Dendritic cell treated with granulocyte-macrophage colony-stimulating factor and Interleukin-4, amounts not matched to agents 40 ng/mL and 50 ng/mL, for 4 days (primary cell): ENCODE results near the gene ZNF695.
A peak's percentile ranks its signal among the peaks of the same experiment; 100 is the strongest.
"Not testable (repeated sequence)": the region's sequence is repeated elsewhere in the genome, so short reads cannot be mapped to it uniquely, and the experiment has no call there.

Experiments used
- H3K27ac Mint-ChIP-seq: one replicate; pipeline ENCODE4 v1.8.0; 2022; ENCODE audit warnings: mild to moderate bottlenecking, mixed read lengths
- H3K27me3 Mint-ChIP-seq: one replicate; pipeline ENCODE4 v1.8.0; 2022; ENCODE audit warnings: mild to moderate bottlenecking, mixed read lengths
- H3K36me3 Mint-ChIP-seq: one replicate; pipeline ENCODE4 v1.8.0; 2022; ENCODE audit warnings: low read depth, mixed read lengths
- H3K4me1 Mint-ChIP-seq: one replicate; pipeline ENCODE4 v1.8.0; 2022; ENCODE audit warnings: low read depth, mixed read lengths
- H3K4me3 Mint-ChIP-seq: one replicate; pipeline ENCODE4 v1.8.0; 2022; ENCODE audit warnings: mild to moderate bottlenecking, moderate library complexity, mixed read lengths
- H3K9me3 Mint-ChIP-seq: one replicate; pipeline ENCODE4 v1.8.0; 2022; ENCODE audit warnings: mixed read lengths
- intact Hi-C: fragments of 100-400 bp; cut with micrococcal nuclease; formaldehyde crosslinking; loops from one replicate; pipeline ENCODE4 v1.15.0; 2022

Gene ZNF695

DNA sequence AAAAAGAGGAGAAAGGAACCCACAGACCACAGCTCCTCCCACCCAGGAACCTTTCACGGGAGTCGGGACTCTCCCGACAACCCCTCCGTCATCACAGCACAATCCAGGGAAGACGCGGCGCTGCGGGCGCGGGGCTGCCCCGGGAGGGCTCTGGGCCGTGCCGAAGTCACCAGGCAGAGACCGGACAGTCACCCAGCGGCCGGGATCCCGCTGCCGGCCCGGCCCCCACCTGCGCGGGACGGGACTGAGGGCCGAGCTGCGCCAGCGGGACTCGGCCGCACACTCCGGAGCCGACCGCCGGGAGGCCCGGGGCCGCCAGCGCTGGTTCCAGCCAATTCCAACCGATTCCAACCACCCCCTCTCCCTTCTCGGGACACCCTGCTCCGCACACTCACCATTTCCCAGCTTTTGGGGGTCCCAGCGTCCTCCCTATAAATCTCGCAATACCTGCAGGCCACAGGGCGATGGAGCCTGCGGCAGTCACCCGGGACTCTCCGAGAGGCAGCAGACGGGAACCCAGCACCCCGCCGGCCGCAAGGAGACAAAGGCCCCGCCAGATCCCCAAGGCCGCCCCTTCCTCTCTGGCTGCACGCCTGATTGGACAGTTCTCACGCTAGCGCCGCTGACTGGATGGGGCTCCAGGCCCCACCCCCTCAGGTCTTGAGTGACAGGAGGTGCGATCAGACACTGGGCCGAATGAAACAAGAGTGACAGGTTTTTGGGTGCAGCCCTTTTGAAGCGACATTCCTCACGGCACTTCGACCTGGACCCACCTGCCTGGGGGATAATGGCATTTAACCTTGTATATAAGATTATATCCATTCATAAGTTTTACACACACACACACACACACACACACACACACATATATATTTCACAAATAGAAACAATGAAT, at the start of gene ZNF695:
Gene ZNF695 (minus strand): TSS at position 547 of the 895 bp plus-strand sequence. CDS start 149 bp downstream, at position 398.
- Mint-ChIP-seq H3K36me3 (peaks cover 6% of the 10 kb centered on the region), H3K4me3 (peak within 1 kb of the TSS; percentile 94), H3K9me3 (peaks cover 46% of the 10 kb centered on the region), H3K27me3 (peaks cover 31% of the 10 kb centered on the region), H3K27ac (peak within 1 kb of the TSS; percentile 60), H3K4me1 (peaks cover 13% of the 10 kb centered on the region)
- intact Hi-C loops: no loop called here

DNA sequence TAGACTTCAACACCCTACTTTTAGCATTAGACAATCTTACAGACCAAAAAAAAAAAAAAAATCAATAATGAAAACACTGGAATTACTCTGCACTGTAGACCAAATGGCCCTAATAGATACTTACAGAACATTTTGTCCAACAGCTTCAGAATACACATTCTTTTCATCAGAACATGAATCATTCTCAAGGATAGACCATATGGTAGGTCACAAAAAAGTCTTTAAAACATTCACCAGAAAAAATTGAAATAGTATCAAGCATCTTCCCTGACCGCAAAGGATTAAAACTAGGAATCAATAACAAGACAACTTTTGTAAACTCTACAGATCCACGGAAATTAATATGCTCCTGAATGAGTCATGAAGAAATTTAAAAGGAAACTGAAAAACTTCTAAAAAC, 48.2 kb upstream of the ZNF695 start:
- no peak overlapping the region for H3K27ac Mint-ChIP-seq
- H3K4me3 Mint-ChIP-seq: no peak overlapping the region
- H3K9me3 Mint-ChIP-seq: peaks cover 88% of the 10 kb centered on the region
- no peaks in the 10 kb centered on the region for H3K4me1 Mint-ChIP-seq
- peaks cover 36% of the 10 kb centered on the region for H3K36me3 Mint-ChIP-seq
- H3K27me3 Mint-ChIP-seq: no peaks in the 10 kb centered on the region
- intact Hi-C loops: no loop called here

DNA sequence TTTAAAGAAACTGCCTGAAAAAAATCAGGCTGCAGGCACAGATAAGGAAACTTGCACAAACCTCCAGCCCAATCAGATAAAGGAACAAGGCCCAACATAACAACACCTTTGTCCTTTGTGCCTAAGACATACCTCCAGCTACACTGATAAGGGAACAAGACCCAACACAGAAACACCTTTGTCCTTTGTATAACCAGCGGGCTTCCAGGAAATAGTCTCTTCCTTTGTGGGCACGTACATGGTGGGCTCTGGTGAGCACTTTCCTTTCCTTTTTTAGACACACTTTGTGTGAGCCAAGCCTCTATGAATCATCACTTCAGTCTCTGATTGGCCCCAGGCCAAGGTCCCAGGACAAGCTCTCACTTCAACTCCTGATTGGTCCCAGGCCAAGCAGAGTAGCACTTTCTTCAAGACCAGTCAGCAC, 47.1 kb upstream of the ZNF695 start:
- Mint-ChIP-seq H3K27me3 (no peaks in the 10 kb centered on the region), H3K36me3 (peaks cover 36% of the 10 kb centered on the region), H3K4me3 (no peak overlapping the region), H3K27ac (no peak overlapping the region), H3K9me3 (peaks cover 93% of the 10 kb centered on the region), H3K4me1 (no peaks in the 10 kb centered on the region)
- intact Hi-C loops: no loop called here

DNA sequence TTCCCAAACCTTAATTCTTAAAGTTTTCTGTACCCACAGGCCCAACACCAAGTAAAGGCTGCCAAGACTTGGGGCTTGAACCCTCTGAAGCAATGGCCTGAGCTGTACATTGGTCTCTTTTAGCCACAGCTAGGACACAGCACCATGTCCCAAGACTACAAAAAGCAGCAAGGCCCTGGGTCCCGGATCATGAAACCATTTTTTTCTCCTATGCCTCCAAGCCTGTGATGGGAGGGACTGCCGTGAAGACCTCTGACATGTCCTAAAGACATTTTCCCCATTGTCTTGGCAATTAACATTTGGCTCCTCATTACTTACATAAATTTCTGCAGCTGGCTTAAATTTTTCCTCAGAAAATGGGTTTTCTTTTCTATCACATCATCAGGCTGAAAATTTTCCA, 39.8 kb upstream of the ZNF695 start:
- Mint-ChIP-seq H3K4me1 (no peaks in the 10 kb centered on the region), H3K27me3 (no peaks in the 10 kb centered on the region), H3K4me3 (no peak overlapping the region), H3K36me3 (peaks cover 19% of the 10 kb centered on the region), H3K27ac (no peak overlapping the region), H3K9me3 (peaks cover 100% of the 10 kb centered on the region)
- intact Hi-C loops: loop anchor here (10.0 kb wide), 1 partner anchor 117 kb away; no protein-coding TSS in a partner anchor

DNA sequence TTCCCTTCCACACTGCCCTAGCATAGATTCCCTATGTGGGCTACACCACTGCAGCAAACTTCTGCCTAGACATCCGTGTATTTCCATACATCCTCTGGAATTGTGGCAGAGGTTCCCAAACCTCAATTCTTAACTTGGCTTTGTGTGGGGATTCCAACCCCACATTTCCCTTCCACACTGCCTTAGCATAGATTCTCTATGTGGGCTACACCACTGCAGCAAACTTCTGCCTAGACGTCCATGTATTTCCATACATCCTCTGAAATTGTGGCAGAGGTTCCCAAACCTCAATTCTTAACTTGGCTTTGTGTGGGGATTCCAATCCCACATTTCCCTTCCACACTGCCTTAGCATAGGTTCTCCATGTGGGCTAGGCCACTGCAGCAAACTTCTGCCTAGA, 39.4 kb upstream of the ZNF695 start:
- Mint-ChIP-seq H3K36me3 (peaks cover 20% of the 10 kb centered on the region), H3K4me3 (no peak overlapping the region), H3K9me3 (peaks cover 100% of the 10 kb centered on the region), H3K27me3 (no peaks in the 10 kb centered on the region), H3K4me1 (no peaks in the 10 kb centered on the region), H3K27ac (no peak overlapping the region)
- intact Hi-C loops: loop anchor here (10.0 kb wide), 1 partner anchor 118 kb away; no protein-coding TSS in a partner anchor

DNA sequence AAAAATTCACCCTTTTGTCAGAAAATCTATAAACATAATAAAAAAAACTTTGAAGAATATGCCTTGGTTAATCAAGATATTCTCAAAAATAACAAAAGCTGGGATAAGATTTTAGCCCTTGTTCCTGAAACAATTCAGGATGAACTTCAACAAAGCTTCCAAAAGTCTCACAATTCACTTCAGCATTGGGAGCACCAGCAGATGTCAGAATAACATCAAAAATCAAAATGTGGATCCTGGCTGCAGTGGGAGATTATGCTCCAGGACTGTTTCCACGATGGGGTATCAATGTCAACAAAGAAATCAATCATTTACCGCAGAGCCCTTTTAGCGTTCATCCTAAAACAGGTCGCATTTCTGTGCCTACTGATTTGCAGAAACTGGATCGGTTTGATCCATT, 35.5 kb upstream of the ZNF695 start:
- intact Hi-C loops: loop anchor here (10.0 kb wide), 1 partner anchor 121 kb away; no protein-coding TSS in a partner anchor
- H3K4me1 Mint-ChIP-seq: no peaks in the 10 kb centered on the region
- H3K4me3 Mint-ChIP-seq: no peak overlapping the region
- H3K36me3 Mint-ChIP-seq: peaks cover 38% of the 10 kb centered on the region
- no peaks in the 10 kb centered on the region for H3K27me3 Mint-ChIP-seq
- no peak overlapping the region for H3K27ac Mint-ChIP-seq
- peaks cover 96% of the 10 kb centered on the region for H3K9me3 Mint-ChIP-seq

DNA sequence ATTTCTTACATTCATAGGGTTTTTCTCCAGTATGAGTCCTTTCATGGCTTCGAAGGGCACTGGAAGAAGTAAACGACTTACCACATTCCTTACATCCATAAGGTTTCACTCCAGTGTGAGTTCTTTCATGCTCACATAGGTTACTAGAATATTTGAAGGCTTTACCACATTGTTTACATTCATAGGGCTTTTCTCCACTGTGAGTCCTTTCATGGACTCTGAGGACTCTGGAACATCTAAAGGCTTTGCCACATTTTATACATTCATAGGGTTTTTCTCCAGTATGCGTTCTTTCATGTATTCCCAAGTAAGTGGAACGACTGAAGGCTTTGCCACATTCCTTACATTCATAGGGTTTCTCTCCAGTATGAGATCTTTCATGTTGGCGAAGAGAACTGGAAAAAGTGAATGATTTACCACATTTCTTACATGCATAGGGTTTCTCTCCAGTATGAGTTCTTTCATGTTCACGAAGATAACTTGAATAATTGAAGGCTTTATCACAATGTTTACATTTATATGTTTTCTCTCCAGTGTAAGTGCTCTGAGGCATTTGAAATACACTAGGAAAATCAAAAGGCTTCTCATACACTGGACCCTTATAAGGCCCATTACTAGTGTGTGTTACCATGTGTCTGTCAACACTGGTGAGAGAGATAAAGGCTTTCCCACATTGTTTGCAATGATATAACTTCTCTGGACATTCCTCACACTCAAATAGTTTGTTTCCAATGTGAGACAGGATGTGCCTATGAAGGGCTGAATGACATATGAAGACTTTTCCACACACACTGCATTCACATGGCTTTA, 29.9 kb upstream of the ZNF695 start:
- H3K9me3 Mint-ChIP-seq: peaks cover 83% of the 10 kb centered on the region
- intact Hi-C loops: no loop called here
- no peak overlapping the region for H3K27ac Mint-ChIP-seq
- peaks cover 63% of the 10 kb centered on the region for H3K36me3 Mint-ChIP-seq
- H3K4me1 Mint-ChIP-seq: no peaks in the 10 kb centered on the region
- H3K27me3 Mint-ChIP-seq: no peaks in the 10 kb centered on the region
- no peak overlapping the region for H3K4me3 Mint-ChIP-seq

DNA sequence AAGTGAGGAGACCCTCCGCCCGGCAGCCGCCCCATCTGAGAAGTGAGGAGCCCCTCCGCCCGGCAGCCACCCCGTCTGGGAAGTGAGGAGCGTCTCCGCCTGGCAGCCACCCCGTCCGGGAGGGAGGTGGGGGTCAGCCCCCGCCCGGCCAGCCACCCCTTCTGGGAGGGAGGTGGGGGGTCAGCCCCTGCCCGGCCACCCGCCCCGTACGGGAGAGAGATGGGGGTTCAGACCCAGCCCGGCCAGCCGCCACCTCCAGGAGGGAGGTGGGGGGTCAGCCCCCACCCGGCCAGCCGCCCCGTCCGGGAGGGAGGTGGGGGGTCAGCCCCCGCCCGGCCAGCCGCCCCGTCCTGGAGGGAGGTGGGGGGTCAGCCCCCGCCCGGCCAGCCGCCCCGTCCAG, 24.4 kb upstream of the ZNF695 start:
- Mint-ChIP-seq H3K36me3 (peaks cover 26% of the 10 kb centered on the region), H3K9me3 (peaks cover 80% of the 10 kb centered on the region)
- H3K27ac Mint-ChIP-seq, H3K4me3 Mint-ChIP-seq, H3K4me1 Mint-ChIP-seq, H3K27me3 Mint-ChIP-seq, intact Hi-C loops: not testable (repeated sequence)

DNA sequence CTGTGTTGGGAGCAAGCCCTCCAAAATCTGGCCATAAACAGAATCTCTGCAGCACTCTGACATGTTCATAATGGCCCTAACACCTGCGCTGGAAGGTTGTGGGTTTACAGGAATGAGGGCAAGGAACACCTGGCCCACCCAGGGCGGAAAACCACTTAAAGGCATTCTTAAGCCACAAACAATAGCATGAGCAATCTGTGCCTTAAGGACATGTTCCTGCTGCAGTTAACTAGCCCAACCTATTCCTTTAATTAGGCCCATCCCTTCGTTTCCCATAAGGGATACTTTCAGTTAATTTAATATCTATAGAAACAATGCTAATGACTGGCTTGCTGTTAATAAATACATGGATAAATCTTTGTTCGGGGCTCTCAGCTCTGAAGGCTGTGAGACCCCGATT, 16.8 kb upstream of the ZNF695 start:
- H3K36me3 Mint-ChIP-seq, H3K4me1 Mint-ChIP-seq, intact Hi-C loops, H3K27me3 Mint-ChIP-seq, H3K4me3 Mint-ChIP-seq, H3K27ac Mint-ChIP-seq: not testable (repeated sequence)
- peaks cover 86% of the 10 kb centered on the region for H3K9me3 Mint-ChIP-seq

DNA sequence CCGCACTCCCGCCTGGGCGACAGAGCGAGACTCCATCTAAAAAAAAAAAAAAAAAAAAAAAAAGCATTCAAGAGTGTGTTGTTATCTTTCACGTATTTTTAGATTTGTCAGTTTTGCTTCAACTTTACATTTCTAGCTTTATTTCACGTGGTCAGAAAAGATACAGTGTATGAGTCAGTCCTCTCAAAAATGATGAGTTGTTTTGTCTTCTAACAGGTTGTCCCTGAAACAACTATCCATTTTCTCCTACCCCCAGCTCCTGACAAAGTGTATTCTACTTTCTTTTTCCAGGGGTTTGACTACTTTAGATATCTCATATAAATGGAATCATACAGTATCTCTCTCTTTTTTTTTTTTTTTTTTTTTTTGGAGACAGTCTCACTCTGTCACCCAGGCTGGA, 5.5 kb upstream of the ZNF695 start:
- Mint-ChIP-seq H3K27ac (no peak overlapping the region), H3K36me3 (no peaks in the 10 kb centered on the region), H3K4me1 (no peaks in the 10 kb centered on the region), H3K9me3 (peaks cover 35% of the 10 kb centered on the region), H3K4me3 (no peak overlapping the region), H3K27me3 (peaks cover 4% of the 10 kb centered on the region)
- intact Hi-C loops: no loop called here

DNA sequence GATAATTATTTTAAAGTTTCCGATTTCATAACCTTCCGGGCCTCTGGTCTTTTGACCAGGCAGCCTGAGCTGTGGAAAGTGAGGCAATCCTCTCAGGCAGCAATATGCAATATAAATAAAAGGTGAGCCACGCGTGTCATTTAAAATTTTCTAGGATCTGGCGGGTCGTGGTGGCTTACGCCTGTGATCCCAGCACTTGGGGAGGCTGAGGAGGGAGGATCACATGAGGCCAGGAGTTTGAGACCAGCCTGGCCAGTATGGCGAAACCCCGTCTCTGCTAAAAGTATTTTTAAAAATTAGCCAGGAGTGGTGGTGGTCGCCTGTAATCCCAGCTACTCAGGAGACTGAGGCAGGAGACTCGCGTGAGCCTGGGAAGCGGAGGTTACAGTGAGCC, 546 bp upstream of the ZNF695 start:
- Mint-ChIP-seq H3K4me1 (peaks cover 13% of the 10 kb centered on the region), H3K27me3 (peaks cover 31% of the 10 kb centered on the region), H3K4me3 (no peak overlapping the region), H3K9me3 (peaks cover 39% of the 10 kb centered on the region), H3K36me3 (peaks cover 6% of the 10 kb centered on the region), H3K27ac (no peak overlapping the region)
- intact Hi-C loops: no loop called here

DNA sequence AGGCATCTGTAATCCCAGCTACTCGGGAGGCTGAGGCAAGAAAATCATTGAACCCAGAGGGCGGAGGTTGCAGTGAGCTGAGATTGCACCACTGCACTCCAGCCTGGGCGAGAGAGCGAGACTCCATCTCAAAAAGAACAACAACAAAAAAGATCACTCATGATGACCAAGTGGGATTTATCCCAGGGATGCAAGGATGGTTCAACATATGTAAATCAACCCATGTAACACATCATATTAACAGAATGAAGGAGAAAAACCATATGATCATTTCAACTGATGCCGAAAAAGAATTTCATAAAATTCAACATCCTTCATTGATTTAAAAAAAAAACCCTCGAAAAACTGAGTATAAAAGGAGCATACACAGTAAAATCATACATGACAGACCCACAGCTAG, 3.8 kb downstream of the ZNF695 start:
- H3K27ac Mint-ChIP-seq, H3K4me3 Mint-ChIP-seq, H3K36me3 Mint-ChIP-seq, intact Hi-C loops: not testable (repeated sequence)
- H3K9me3 Mint-ChIP-seq: peaks cover 74% of the 10 kb centered on the region
- peaks cover 13% of the 10 kb centered on the region for H3K4me1 Mint-ChIP-seq
- H3K27me3 Mint-ChIP-seq: peaks cover 31% of the 10 kb centered on the region

DNA sequence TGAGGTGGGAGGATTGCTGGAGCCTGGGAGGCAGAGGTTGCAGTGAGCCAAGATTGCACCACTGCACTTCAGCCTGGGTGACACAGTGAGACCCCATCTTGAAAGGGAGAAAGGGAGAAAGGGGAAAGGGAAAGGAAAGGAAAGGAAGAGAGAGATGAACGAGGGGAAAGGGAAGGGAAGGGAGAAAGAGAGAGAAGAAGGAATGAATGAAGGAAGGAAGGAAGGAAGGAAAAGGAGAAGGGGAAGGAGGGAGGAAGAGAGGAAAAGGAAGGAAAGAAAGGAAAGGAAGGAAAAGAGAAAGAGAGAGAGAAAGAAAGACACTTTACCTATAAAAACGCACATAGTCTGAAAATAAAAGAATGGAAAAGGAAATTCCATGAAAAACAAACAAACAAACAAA, 18.0 kb downstream of the ZNF695 start:
- intact Hi-C loops: no loop called here
- H3K27me3 Mint-ChIP-seq: no peaks in the 10 kb centered on the region

DNA sequence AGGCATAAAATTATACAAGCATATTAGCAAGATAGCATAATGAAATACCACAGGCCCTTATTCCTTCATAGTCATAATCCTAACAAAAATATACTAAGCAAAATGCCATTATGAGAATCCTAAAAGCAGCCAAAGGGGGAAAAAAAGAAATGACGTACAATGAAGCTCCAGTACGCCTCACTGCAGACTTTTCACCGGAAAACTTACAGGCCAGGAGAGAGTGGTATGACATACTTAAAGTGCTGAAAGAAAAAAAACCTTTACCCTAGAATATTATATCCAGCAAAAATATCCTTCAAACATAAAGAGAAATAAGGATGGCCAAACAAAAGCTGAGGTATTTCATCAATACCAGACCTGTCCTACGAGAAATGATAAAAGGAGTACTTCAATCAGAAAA, 19.5 kb downstream of the ZNF695 start:
- no peak overlapping the region for H3K27ac Mint-ChIP-seq
- peaks cover 37% of the 10 kb centered on the region for H3K36me3 Mint-ChIP-seq
- H3K4me1 Mint-ChIP-seq: no peaks in the 10 kb centered on the region
- no peak overlapping the region for H3K4me3 Mint-ChIP-seq
- no peaks in the 10 kb centered on the region for H3K27me3 Mint-ChIP-seq
- intact Hi-C loops: no loop called here
- H3K9me3 Mint-ChIP-seq: peaks cover 100% of the 10 kb centered on the region

More for the DNA sequence above, 18.0 kb downstream of the ZNF695 start:
- H3K9me3 Mint-ChIP-seq: peaks cover 93% of the 10 kb centered on the region
- H3K27ac Mint-ChIP-seq: no peak overlapping the region
- no peaks in the 10 kb centered on the region for H3K4me1 Mint-ChIP-seq
- H3K4me3 Mint-ChIP-seq: no peak overlapping the region
- H3K36me3 Mint-ChIP-seq: peaks cover 36% of the 10 kb centered on the region
